ENCODE data around the gene ST6GALNAC3.

Gene ST6GALNAC3

DNA sequence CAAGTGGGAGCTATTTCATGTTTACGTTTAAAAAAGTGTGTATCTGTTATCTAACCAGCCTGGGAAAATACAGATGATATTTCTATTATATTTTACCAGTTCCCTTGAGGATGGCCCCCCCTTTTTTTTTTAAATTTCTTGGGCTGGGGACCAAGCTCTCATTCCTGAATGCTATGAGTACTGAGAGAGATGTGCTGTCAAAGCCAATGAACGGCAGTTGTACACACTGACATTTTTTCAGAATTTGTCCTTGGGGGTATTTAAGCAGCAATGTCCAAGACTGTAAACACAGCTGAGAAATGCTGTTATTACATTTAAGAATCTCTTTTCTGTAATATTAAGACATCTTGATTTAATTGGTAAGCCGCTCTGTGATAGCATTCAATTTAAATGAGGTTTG, 177.9 kb downstream of the ST6GALNAC3 start:
- Histone ChIP-seq H3K27me3 (replicated peaks; ENCODE audit: insufficient read depth, low read length) (no peaks in the 10 kb centered on the region), H2AFZ (ENCODE audit: low read length) (no peak overlapping the region), H4K20me1 (ENCODE audit: insufficient read depth, low read length) (no peaks in the 10 kb centered on the region), H3K4me1 (ENCODE audit: low read length) (no peaks in the 10 kb centered on the region), H3K27ac (ENCODE audit: low read length) (no peak overlapping the region), H3F3A (ENCODE audit: insufficient read depth, low read length) (no peaks in the 10 kb centered on the region), H3K9me2 (replicated peaks; ENCODE audit: insufficient read depth, low read length) (no peaks in the 10 kb centered on the region), H3K79me2 (ENCODE audit: low read length) (no peaks in the 10 kb centered on the region), H3K4me2 (ENCODE audit: low read depth, low read length) (no peak overlapping the region), H3K9ac (ENCODE audit: low read length) (no peak overlapping the region), H3K36me3 (replicated peaks; ENCODE audit: insufficient read depth, low read length) (no peaks in the 10 kb centered on the region), H3K9me3 (replicated peaks; ENCODE audit: insufficient read depth, low read length) (no peaks in the 10 kb centered on the region), H3K4me3 (ENCODE audit: low read length) (no peak overlapping the region)
- TF ChIP-seq EZH2 (optimal IDR thresholded peaks at IDR 0.05; ENCODE audit: low read depth, low read length): no peak
- TF ChIP-seq EZH2phosphoT487 (IDR thresholded peaks at IDR 0.05; ENCODE audit: low read length): no peak
- TF ChIP-seq, protein P1, sequence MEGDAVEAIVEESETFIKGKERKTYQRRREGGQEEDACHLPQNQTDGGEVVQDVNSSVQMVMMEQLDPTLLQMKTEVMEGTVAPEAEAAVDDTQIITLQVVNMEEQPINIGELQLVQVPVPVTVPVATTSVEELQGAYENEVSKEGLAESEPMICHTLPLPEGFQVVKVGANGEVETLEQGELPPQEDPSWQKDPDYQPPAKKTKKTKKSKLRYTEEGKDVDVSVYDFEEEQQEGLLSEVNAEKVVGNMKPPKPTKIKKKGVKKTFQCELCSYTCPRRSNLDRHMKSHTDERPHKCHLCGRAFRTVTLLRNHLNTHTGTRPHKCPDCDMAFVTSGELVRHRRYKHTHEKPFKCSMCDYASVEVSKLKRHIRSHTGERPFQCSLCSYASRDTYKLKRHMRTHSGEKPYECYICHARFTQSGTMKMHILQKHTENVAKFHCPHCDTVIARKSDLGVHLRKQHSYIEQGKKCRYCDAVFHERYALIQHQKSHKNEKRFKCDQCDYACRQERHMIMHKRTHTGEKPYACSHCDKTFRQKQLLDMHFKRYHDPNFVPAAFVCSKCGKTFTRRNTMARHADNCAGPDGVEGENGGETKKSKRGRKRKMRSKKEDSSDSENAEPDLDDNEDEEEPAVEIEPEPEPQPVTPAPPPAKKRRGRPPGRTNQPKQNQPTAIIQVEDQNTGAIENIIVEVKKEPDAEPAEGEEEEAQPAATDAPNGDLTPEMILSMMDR (IDR thresholded peaks at IDR 0.05; ENCODE audit: low read length): no peak
- no peak for DNase-seq

DNA sequence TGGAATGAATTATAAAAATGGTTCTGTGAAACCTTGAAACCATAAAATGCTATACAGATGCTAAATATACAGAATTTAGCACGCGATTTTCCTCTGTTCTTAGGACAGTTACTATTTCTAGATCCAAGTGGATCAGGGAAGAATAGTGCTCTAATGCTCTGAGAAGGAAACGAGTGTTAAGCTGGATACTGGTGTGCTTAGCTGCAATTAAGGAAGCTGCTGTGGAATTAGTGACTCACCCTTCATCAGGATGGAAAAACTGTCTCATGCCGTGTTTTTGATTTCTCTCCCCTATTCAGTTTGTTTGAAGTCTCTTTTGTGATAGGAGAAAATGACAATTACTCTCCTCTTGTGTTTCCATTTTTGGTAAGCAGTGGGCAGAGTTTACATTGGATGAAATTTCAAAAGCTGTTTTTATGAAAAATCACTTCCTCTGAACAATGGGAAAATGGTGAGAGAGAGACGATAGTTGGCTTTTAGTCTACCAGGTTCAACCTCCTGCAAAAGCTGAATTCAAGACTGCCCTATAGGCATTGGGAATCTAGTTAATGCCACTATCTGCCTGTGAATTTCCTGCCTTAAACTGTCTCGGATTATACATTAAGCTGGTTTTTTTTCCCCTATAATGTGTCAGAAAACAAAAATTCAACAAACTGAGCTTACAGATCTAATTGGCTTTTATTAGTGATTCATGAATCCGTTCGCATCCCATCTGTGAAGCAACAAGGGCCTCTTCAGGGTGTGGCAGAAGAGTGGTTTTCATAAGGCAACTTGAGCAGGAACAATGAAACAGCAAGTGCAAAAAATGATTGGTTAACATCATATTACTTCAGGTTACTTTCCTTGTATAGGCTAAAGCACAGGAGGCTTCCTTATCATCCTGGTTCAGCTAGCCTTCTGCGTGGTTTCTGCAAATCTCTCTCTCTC, 179.8 kb downstream of the ST6GALNAC3 start:
- no peaks in the 10 kb centered on the region for H3K36me3 ChIP-seq (replicated peaks; ENCODE audit: insufficient read depth, low read length)
- no peaks in the 10 kb centered on the region for H3K9me3 ChIP-seq (replicated peaks; ENCODE audit: insufficient read depth, low read length)
- no peaks in the 10 kb centered on the region for H3K9me2 ChIP-seq (replicated peaks; ENCODE audit: insufficient read depth, low read length)
- DNase-seq: no peak
- no peaks in the 10 kb centered on the region for H3K79me2 ChIP-seq (ENCODE audit: low read length)
- H3K4me3 ChIP-seq (ENCODE audit: low read length): no peak overlapping the region
- no peaks in the 10 kb centered on the region for H3K4me1 ChIP-seq (ENCODE audit: low read length)
- TF ChIP-seq EZH2phosphoT487 (IDR thresholded peaks at IDR 0.05; ENCODE audit: low read length) (no peak), EZH2 (optimal IDR thresholded peaks at IDR 0.05; ENCODE audit: low read depth, low read length) (no peak)
- TF ChIP-seq, protein P1 (IDR thresholded peaks at IDR 0.05; ENCODE audit: low read length): no peak
- no peaks in the 10 kb centered on the region for H3K27me3 ChIP-seq (replicated peaks; ENCODE audit: insufficient read depth, low read length)
- H3K9ac ChIP-seq (ENCODE audit: low read length): no peak overlapping the region
- H2AFZ ChIP-seq (ENCODE audit: low read length): no peak overlapping the region
- no peak overlapping the region for H3K4me2 ChIP-seq (ENCODE audit: low read depth, low read length)
- H3F3A ChIP-seq (ENCODE audit: insufficient read depth, low read length): no peaks in the 10 kb centered on the region
- no peaks in the 10 kb centered on the region for H4K20me1 ChIP-seq (ENCODE audit: insufficient read depth, low read length)
- no peak overlapping the region for H3K27ac ChIP-seq (ENCODE audit: low read length)

DNA sequence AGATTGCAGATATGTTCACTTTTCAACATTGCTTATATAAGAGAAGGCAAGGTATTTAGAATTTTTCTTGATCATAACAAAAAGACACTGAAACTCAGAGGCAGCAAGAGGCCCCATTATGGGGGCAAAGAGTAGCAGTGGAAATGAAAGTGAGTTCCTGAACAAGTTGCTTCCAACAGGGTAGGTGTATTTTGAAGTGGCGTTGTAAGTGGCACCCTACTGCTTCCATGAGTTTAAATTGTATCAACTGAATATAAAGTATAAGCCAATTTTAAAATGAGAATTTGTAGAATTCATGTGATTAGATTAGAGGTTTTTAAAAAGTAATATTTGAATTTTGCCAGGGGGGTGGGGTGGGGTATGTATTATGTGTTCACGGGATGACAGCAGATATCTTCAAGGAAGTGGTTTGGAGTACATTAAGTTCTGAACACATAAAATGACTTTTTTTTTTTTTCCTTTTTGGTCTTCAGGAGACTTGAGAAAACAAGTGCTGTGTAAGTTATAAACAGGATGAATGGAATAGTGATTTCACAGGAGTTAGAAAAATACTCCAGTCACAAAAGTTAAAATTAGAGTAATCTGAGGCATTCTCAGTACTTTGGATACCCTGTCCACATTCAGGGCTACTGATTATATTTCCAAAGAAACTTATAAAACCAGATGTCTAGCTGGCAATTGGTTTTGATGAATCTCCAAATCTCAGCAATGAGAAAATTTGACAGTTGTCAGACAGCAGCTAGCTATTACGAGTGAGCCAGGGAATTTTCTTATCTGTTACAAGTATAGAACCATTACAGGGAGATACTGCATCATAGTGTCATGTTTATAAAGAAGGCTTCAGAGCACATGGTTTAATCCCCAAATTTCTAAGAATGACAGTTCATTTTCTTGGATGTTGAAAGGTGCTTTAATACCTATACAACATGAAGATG, 182.0 kb downstream of the ST6GALNAC3 start:
- TF ChIP-seq EZH2 (optimal IDR thresholded peaks at IDR 0.05; ENCODE audit: low read depth, low read length) (no peak), EZH2phosphoT487 (IDR thresholded peaks at IDR 0.05; ENCODE audit: low read length) (no peak)
- TF ChIP-seq, protein P1 (IDR thresholded peaks at IDR 0.05; ENCODE audit: low read length): no peak
- no peak overlapping the region for H3K4me2 ChIP-seq (ENCODE audit: low read depth, low read length)

More for the DNA sequence above, 182.0 kb downstream of the ST6GALNAC3 start:
- H3K4me1 ChIP-seq (ENCODE audit: low read length): no peaks in the 10 kb centered on the region
- H3F3A ChIP-seq (ENCODE audit: insufficient read depth, low read length): no peaks in the 10 kb centered on the region
- H2AFZ ChIP-seq (ENCODE audit: low read length): no peak overlapping the region
- H3K9ac ChIP-seq (ENCODE audit: low read length): no peak overlapping the region
- no peaks in the 10 kb centered on the region for H3K79me2 ChIP-seq (ENCODE audit: low read length)
- no peaks in the 10 kb centered on the region for H4K20me1 ChIP-seq (ENCODE audit: insufficient read depth, low read length)
- DNase-seq: no peak
- H3K27ac ChIP-seq (ENCODE audit: low read length): no peak overlapping the region
- no peaks in the 10 kb centered on the region for H3K36me3 ChIP-seq (replicated peaks; ENCODE audit: insufficient read depth, low read length)
- H3K9me3 ChIP-seq (replicated peaks; ENCODE audit: insufficient read depth, low read length): no peaks in the 10 kb centered on the region
- H3K4me3 ChIP-seq (ENCODE audit: low read length): no peak overlapping the region
- no peaks in the 10 kb centered on the region for H3K9me2 ChIP-seq (replicated peaks; ENCODE audit: insufficient read depth, low read length)
- no peaks in the 10 kb centered on the region for H3K27me3 ChIP-seq (replicated peaks; ENCODE audit: insufficient read depth, low read length)

Measured in MM.1S (cell line).